IMR-90 (cell line): ENCODE data around the gene PARVB. TPM values are rescaled to one million over a fixed set of nuclear protein-coding genes. Genes with fewer than 3 reads are reported as not detected.

ENCODE experiments used
- ATAC-seq: fragments of 200-7000 bp; cut with Tn5 transposase; 2 replicates; pipeline ENCODE4 v1.9.1; 2020; ENCODE audit warnings: low read depth, mild to moderate bottlenecking, moderate library complexity
- BruUV-seq: library from RNA; stranded (reverse); fragments of 400-500 nt; replicated peaks from 2 replicates; lab custom pipeline; 2021; lab: Mats Ljungman, UMichigan
- CTCF ChIA-PET: fragments of 300-600 bp; formaldehyde crosslinking; extraction: SDS; loops from one replicate; lab custom pipeline; 2021; ENCODE audit warnings: antibody characterized with exemption; lab: Yijun Ruan, JAX
- POLR2A ChIA-PET: fragments of 300-600 bp; sonication (Branson Sonifier 250); formaldehyde crosslinking; loops from one replicate; lab custom pipeline; 2022; ENCODE audit warnings: antibody characterized with exemption; ENCODE audit not compliant: unreplicated experiment; lab: Charles Lee
- DNase-seq: peaks from one replicate; pipeline ENCODE4 v3.0.0; 2013
- H2AFZ ChIP-seq: replicated peaks from 2 replicates; pipeline ENCODE3; 2013; ENCODE audit warnings: low read length, mild to moderate bottlenecking; ENCODE audit not compliant: poor library complexity
- H2AK5ac ChIP-seq: 2 replicates; pipeline ENCODE4 v1.6.1; 2013; ENCODE audit warnings: low read depth, low read length, inconsistent platforms
- H2AK9ac ChIP-seq: replicated peaks from 2 replicates; pipeline ENCODE3; 2013; ENCODE audit warnings: mild to moderate bottlenecking, low read depth, low read length, moderate library complexity; ENCODE audit not compliant: poor library complexity
- H2BK120ac ChIP-seq: 2 replicates; pipeline ENCODE4 v1.6.1; 2013; ENCODE audit warnings: low read depth, low read length, inconsistent platforms
- H2BK15ac ChIP-seq: 3 replicates; pipeline ENCODE4 v1.6.1; 2013; ENCODE audit warnings: low read depth, low read length, inconsistent platforms
- H2BK20ac ChIP-seq: 2 replicates; pipeline ENCODE4 v1.6.1; 2013; ENCODE audit warnings: low read depth, mild to moderate bottlenecking, inconsistent platforms, low read length, moderate library complexity
- H2BK5ac ChIP-seq: 2 replicates; pipeline ENCODE4 v1.6.1; 2013; ENCODE audit warnings: mild to moderate bottlenecking, low read depth, low read length, inconsistent platforms; ENCODE audit not compliant: poor library complexity, severe bottlenecking
- H3K14ac ChIP-seq: replicated peaks from 2 replicates; pipeline ENCODE4 v1.6.1; 2013; ENCODE audit warnings: low read depth, low read length, inconsistent platforms
- H3K18ac ChIP-seq: 2 replicates; pipeline ENCODE4 v1.6.1; 2013; ENCODE audit warnings: low read depth, low read length, control low read depth
- H3K23ac ChIP-seq: 2 replicates; pipeline ENCODE4 v1.6.1; 2013; ENCODE audit warnings: low read depth, low read length, inconsistent platforms
- H3K27ac ChIP-seq: 2 replicates; pipeline ENCODE4 v1.5.1; 2013; ENCODE audit warnings: mild to moderate bottlenecking, control low read depth, low read length; ENCODE audit not compliant: insufficient read depth
- H3K27me3 ChIP-seq: 2 replicates; pipeline ENCODE4 v1.6.1; 2013; ENCODE audit warnings: low read length; ENCODE audit not compliant: control insufficient read depth, insufficient read depth
- H3K36me3 ChIP-seq: 2 replicates; pipeline ENCODE4 v1.6.1; 2013; ENCODE audit warnings: low read length, mixed read lengths; ENCODE audit not compliant: control insufficient read depth, insufficient read depth
- H3K4ac ChIP-seq: 2 replicates; pipeline ENCODE4 v1.6.1; 2013; ENCODE audit warnings: low read depth, low read length, inconsistent platforms
- H3K4me1 ChIP-seq: 2 replicates; pipeline ENCODE4 v1.6.1; 2013; ENCODE audit warnings: low read length, mixed read lengths; ENCODE audit not compliant: control insufficient read depth, insufficient read depth
- H3K4me2 ChIP-seq: 2 replicates; pipeline ENCODE4 v1.6.1; 2013; ENCODE audit warnings: low read depth, mild to moderate bottlenecking, control low read depth, low read length, moderate library complexity
- H3K4me3 ChIP-seq: 2 replicates; pipeline ENCODE4 v1.5.1; 2013; ENCODE audit warnings: low read depth, mild to moderate bottlenecking, control low read depth, low read length, moderate library complexity; ENCODE audit not compliant: insufficient read depth
- H3K56ac ChIP-seq: 2 replicates; pipeline ENCODE4 v1.6.1; 2013; ENCODE audit warnings: low read length, inconsistent platforms; ENCODE audit not compliant: insufficient read depth; ENCODE audit errors: extremely low read depth
- H3K79me1 ChIP-seq, 2 experiments: 2 replicates each; pipeline ENCODE4 v1.6.1; 2013; ENCODE audit warnings: low read length in 2 of 2, inconsistent platforms in 1 of 2, low read depth in 1 of 2
- H3K9ac ChIP-seq: 2 replicates; pipeline ENCODE4 v1.6.1; 2013; ENCODE audit warnings: low read depth, low read length, control low read depth
- H3K9me1 ChIP-seq: 2 replicates; pipeline ENCODE4 v1.6.1; 2013; ENCODE audit warnings: low read length, inconsistent platforms; ENCODE audit not compliant: insufficient read depth
- H3K9me3 ChIP-seq: 2 replicates; pipeline ENCODE4 v1.6.1; 2013; ENCODE audit warnings: low read length; ENCODE audit not compliant: control insufficient read depth, insufficient read depth
- H4K20me1 ChIP-seq: 2 replicates; pipeline ENCODE4 v1.6.1; 2013; ENCODE audit warnings: low read length, inconsistent platforms; ENCODE audit not compliant: insufficient read depth
- H4K5ac ChIP-seq: 2 replicates; pipeline ENCODE4 v1.6.1; 2013; ENCODE audit warnings: mild to moderate bottlenecking, low read depth, low read length, control low read depth
- H4K8ac ChIP-seq, 2 experiments: 2 replicates each; pipeline ENCODE4 v1.6.1; 2013; ENCODE audit warnings: low read depth in 2 of 2, low read length in 2 of 2, control low read depth in 1 of 2, inconsistent platforms in 1 of 2
- H4K91ac ChIP-seq: 2 replicates; pipeline ENCODE4 v1.6.1; 2013; ENCODE audit warnings: low read depth, low read length, inconsistent platforms; ENCODE audit not compliant: insufficient read depth
- FOS ChIP-seq: fragments of 150-350 bp; IDR thresholded peaks from 2 replicates; pipeline ENCODE4 v1.6.1; 2016; ENCODE audit warnings: low read depth, low read length
- MAZ ChIP-seq: IDR thresholded peaks from 2 replicates; pipeline ENCODE4 v1.6.1; 2012; ENCODE audit warnings: low read depth, mild to moderate bottlenecking, low read length, improper control_type of control experiment, moderate library complexity, borderline replicate concordance
- NFE2L2 ChIP-seq: fragments of 150-350 bp; IDR thresholded peaks from 2 replicates; pipeline ENCODE4 v1.6.1; 2016; ENCODE audit warnings: low read depth, mild to moderate bottlenecking, low read length
- RFX5 ChIP-seq: IDR thresholded peaks from 2 replicates; pipeline ENCODE4 v1.8.0; 2012; ENCODE audit warnings: low read depth, mild to moderate bottlenecking, low read length, moderate library complexity
- SMC3 ChIP-seq: fragments of 150-350 bp; IDR thresholded peaks from 2 replicates; pipeline ENCODE4 v1.6.1; 2016; ENCODE audit warnings: low read depth, mild to moderate bottlenecking, antibody characterized with exemption, low read length, moderate library complexity
- USF2 ChIP-seq: fragments of 150-350 bp; IDR thresholded peaks from 2 replicates; pipeline ENCODE4 v1.6.1; 2017; ENCODE audit warnings: mild to moderate bottlenecking, antibody characterized with exemption, low read length, low read depth
- WGBS, 2 experiments: methylation state at CpG; one replicate each; pipeline versions ENCODE4 v1.1.5 to v1.1.7; 2013; ENCODE audit warnings: missing lambda C conversion rate in 2 of 2; ENCODE audit not compliant: insufficient read length in 1 of 2; ENCODE audit errors: extremely low coverage in 2 of 2; 5-methylcytosine and 5-hydroxymethylcytosine counted together
- dilution Hi-C: fragments of 300-500 bp; cut with HindIII; formaldehyde crosslinking; loops from one replicate; pipeline ENCODE4 v1.14.3; 2018; ENCODE audit warnings: low sequenced_read_pairs; ENCODE audit not compliant: unreplicated experiment
- in situ Hi-C: fragments of 300-500 bp; cut with MboI; formaldehyde crosslinking; loops from 3 replicates; pipeline ENCODE4 v1.14.3; 2019; ENCODE audit warnings: low sequenced_read_pairs, inconsistent platforms, mixed read lengths
- intact Hi-C: fragments of 100-400 bp; cut with micrococcal nuclease; formaldehyde crosslinking; loops from 2 replicates; pipeline ENCODE4 v1.10.0; 2022
- polyA plus RNA-seq, 3 experiments: library from polyadenylated mRNA; depleted of rRNA; stranded (reverse); fragments of >200 nt; gene quantifications; 2 replicates each; pipeline ENCODE4 v1.2.3, GENCODE V29; 2012; ENCODE audit warnings: low replicate concordance in 1 of 3
- total RNA-seq: library from RNA; depleted of rRNA; stranded (reverse); fragments of >200 nt; gene quantifications from 2 replicates; pipeline ENCODE4 v1.2.3, GENCODE V29; 2012
- TF ChIP-seq, protein P1 (sequence below): conservative IDR thresholded peaks from 2 replicates; pipeline ENCODE4 v1.5.1; 2012; ENCODE audit warnings: mild to moderate bottlenecking, low read depth, low read length, improper control_type of control experiment

Gene PARVB
- total and polyA plus RNA-seq, 2 of the 4 experiments (the other 2 are of a cell fraction): 44.3 to 53.9 TPM

DNA sequence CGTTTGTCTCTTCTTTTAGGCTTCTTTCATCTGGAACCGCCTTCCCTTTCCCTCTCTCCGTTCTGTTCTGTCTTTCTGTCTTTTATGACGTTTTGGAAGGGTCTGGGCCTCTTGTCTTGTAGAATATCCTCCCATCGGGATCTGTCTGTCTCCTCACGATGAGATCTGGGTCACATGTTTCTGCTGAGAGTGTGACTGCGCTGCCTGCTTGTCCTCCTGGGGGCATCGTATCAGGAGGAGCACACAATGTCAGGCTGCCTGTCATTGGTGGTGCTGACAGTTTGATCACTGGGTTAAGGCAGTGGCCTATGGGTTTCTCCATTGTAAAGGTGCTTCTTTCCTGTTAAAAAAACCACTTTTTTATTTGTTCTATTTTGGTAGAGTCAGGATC is 96.2 kb downstream of the PARVB start:
- H3K9me1 ChIP-seq: no peaks in the 10 kb centered on the region; the same call in 1 of the 2 replicates
- H3K14ac ChIP-seq: no peak overlapping the region
- H3K4me2 ChIP-seq: no peak overlapping the region
- DNase-seq (no peak), ATAC-seq (no peak)
- in situ Hi-C loops (no loop called here), intact Hi-C loops (no loop called here), dilution Hi-C loops (no loop called here)
- H4K5ac ChIP-seq: no peak overlapping the region
- no peaks in the 10 kb centered on the region for H3K9me3 ChIP-seq
- no CpG with 5 or more reads among the region's 8 CpGs for WGBS, 2 experiments
- H3K4ac ChIP-seq: no peak overlapping the region
- H2BK15ac ChIP-seq: no peak overlapping the region
- H4K20me1 ChIP-seq: no peaks in the 10 kb centered on the region; the same call in 1 of the 2 replicates
- no peak overlapping the region for H2BK120ac ChIP-seq
- H3K79me1 ChIP-seq: no peaks in the 10 kb centered on the region
- H3K27me3 ChIP-seq: no peaks in the 10 kb centered on the region
- TF ChIP-seq, protein P1, sequence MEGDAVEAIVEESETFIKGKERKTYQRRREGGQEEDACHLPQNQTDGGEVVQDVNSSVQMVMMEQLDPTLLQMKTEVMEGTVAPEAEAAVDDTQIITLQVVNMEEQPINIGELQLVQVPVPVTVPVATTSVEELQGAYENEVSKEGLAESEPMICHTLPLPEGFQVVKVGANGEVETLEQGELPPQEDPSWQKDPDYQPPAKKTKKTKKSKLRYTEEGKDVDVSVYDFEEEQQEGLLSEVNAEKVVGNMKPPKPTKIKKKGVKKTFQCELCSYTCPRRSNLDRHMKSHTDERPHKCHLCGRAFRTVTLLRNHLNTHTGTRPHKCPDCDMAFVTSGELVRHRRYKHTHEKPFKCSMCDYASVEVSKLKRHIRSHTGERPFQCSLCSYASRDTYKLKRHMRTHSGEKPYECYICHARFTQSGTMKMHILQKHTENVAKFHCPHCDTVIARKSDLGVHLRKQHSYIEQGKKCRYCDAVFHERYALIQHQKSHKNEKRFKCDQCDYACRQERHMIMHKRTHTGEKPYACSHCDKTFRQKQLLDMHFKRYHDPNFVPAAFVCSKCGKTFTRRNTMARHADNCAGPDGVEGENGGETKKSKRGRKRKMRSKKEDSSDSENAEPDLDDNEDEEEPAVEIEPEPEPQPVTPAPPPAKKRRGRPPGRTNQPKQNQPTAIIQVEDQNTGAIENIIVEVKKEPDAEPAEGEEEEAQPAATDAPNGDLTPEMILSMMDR: no peak
- no peak for TF ChIP-seq USF2
- no peak for TF ChIP-seq NFE2L2
- no peak for TF ChIP-seq MAZ
- no peak for TF ChIP-seq FOS
- TF ChIP-seq RFX5: no peak
- no peak for TF ChIP-seq SMC3
- no peak overlapping the region for H2AK9ac ChIP-seq
- no TSS peak for BruUV-seq
- H4K91ac ChIP-seq: no peak overlapping the region
- no peak overlapping the region for H3K18ac ChIP-seq
- H3K36me3 ChIP-seq: no peaks in the 10 kb centered on the region
- no peak overlapping the region for H3K23ac ChIP-seq
- no peak overlapping the region for H2AK5ac ChIP-seq
- H2BK20ac ChIP-seq: no peak overlapping the region
- H3K4me1 ChIP-seq: no peaks in the 10 kb centered on the region
- CTCF ChIA-PET: no interaction called here
- POLR2A ChIA-PET: no interaction called here
- H3K56ac ChIP-seq: no peak overlapping the region
- no peak overlapping the region for H4K8ac ChIP-seq
- no peak overlapping the region for H2AFZ ChIP-seq
- no peak overlapping the region for H2BK5ac ChIP-seq
- H3K4me3 ChIP-seq: no peak overlapping the region
- no peak overlapping the region for H3K9ac ChIP-seq
- no peak overlapping the region for H3K27ac ChIP-seq
